Testis (tissue), 3 donors: ENCODE results near the gene NFIA. TPM values are rescaled to one million over a fixed set of nuclear protein-coding genes. Genes with fewer than 3 reads are reported as not detected.

ENCODE experiments used
- DNase-seq: peaks from one replicate; pipeline ENCODE4 v3.0.0-alpha.2; 2019
- H3K27ac ChIP-seq, 2 donors: fragments of 200-600 bp; sonication (generic); one replicate each; pipeline ENCODE4 v1.5.1; 2019
- H3K27me3 ChIP-seq: fragments of 200-600 bp; sonication (generic); one replicate; pipeline ENCODE4 v1.5.1; 2019
- H3K36me3 ChIP-seq: fragments of 200-600 bp; sonication (generic); one replicate; pipeline ENCODE4 v1.5.1; 2017; ENCODE audit warnings: low read depth; ENCODE audit errors: missing control alignments
- H3K4me1 ChIP-seq: fragments of 200-600 bp; sonication (generic); one replicate; pipeline ENCODE4 v1.5.1; 2019
- H3K4me3 ChIP-seq, 2 donors: fragments of 200-600 bp; sonication (generic); one replicate each; pipeline ENCODE4 v1.5.1; 2017 to 2019
- H3K9me3 ChIP-seq: fragments of 200-600 bp; sonication (generic); one replicate; pipeline ENCODE4 v1.5.1; 2017
- POLR2A ChIP-seq: fragments of 450-650 bp; IDR thresholded peaks from one replicate; pipeline ENCODE4 v1.6.1; 2017; ENCODE audit warnings: antibody characterized with exemption, mild to moderate bottlenecking, moderate library complexity
- WGBS, 2 donors: methylation state at CpG; one replicate each; pipeline ENCODE4 v1.1.5; 2018; 5-methylcytosine and 5-hydroxymethylcytosine counted together
- intact Hi-C: fragments of 100-400 bp; cut with DNase I; formaldehyde crosslinking; loops from one replicate; pipeline ENCODE4 v1.15.1; 2023; ENCODE audit warnings: low total_unique reads
- polyA plus RNA-seq: library from polyadenylated mRNA; stranded (reverse); fragments of 350-450 nt; fragmentation: Illumina TruSeq; extraction: RNeasy Lipid Tissue Mini Kit (QIAGEN cat#74804); gene quantifications from one replicate; pipeline ENCODE4 v1.2.3, GENCODE V29; 2014; ENCODE audit warnings: low read depth, low replicate concordance; ENCODE audit not compliant: insufficient read depth
- total RNA-seq, 2 donors: library from RNA; depleted of rRNA; stranded (reverse); fragments of >200 nt; gene quantifications; one replicate each; pipeline ENCODE4 v1.2.3, GENCODE V29; 2016
- TF ChIP-seq, protein P1 (sequence below), 3 experiments: fragments of 450-650 bp in 2 of 3; fragments of 200-600 bp in 1 of 3; sonication (generic) in 1 of 3; IDR thresholded peaks; one replicate each; pipeline ENCODE4 v1.5.1; 2016 to 2019; ENCODE audit warnings: antibody characterized with exemption in 3 of 3, mild to moderate bottlenecking in 2 of 3, moderate library complexity in 1 of 3

The NFIA gene
- total and polyA plus RNA-seq, 3 donors from 2014 or later, result 11.6 to 78.9 (median 53.5) TPM

DNA sequence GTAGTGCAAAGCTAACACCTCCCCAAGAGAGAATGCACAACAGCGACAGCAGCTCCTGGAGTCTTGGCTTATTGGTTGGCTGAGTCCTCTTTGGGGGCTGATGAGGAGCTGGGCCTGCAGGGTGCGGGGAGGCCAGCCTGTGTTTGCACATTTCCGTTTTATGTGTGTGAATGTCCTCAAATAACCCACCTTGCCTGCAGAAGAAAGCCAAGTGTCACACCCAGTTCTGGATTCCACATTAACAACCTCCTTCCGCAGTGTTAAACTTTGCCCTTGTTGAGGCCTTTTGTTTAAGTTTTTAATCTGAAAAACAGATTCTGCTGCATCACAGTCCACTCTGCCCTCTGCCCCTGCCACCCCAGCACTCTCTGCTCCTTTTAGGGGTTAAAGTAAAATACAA lies 368.1 kb downstream of the NFIA start:
- TF ChIP-seq, protein P1, sequence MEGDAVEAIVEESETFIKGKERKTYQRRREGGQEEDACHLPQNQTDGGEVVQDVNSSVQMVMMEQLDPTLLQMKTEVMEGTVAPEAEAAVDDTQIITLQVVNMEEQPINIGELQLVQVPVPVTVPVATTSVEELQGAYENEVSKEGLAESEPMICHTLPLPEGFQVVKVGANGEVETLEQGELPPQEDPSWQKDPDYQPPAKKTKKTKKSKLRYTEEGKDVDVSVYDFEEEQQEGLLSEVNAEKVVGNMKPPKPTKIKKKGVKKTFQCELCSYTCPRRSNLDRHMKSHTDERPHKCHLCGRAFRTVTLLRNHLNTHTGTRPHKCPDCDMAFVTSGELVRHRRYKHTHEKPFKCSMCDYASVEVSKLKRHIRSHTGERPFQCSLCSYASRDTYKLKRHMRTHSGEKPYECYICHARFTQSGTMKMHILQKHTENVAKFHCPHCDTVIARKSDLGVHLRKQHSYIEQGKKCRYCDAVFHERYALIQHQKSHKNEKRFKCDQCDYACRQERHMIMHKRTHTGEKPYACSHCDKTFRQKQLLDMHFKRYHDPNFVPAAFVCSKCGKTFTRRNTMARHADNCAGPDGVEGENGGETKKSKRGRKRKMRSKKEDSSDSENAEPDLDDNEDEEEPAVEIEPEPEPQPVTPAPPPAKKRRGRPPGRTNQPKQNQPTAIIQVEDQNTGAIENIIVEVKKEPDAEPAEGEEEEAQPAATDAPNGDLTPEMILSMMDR (IDR thresholded peaks at IDR 0.05), result no peak
- no peak for TF ChIP-seq POLR2A
- 45 to 56% methylated on average over 4 of the region's 4 CpGs for WGBS, 2 donors
- intact Hi-C loops, result loop anchor here (5.0 kb wide), 1 partner anchor 398 kb away; no protein-coding TSS in a partner anchor
- Histone ChIP-seq H3K4me1 (peaks cover 53% of the 10 kb centered on the region), H3K27me3 (no peaks in the 10 kb centered on the region), H3K9me3 (no peaks in the 10 kb centered on the region), H3K36me3 (no peaks in the 10 kb centered on the region), H3K4me3 (no peak overlapping the region), H3K27ac (peak overlapping the region in 1 of 2 donors; percentile 69)
- no peak for DNase-seq

DNA sequence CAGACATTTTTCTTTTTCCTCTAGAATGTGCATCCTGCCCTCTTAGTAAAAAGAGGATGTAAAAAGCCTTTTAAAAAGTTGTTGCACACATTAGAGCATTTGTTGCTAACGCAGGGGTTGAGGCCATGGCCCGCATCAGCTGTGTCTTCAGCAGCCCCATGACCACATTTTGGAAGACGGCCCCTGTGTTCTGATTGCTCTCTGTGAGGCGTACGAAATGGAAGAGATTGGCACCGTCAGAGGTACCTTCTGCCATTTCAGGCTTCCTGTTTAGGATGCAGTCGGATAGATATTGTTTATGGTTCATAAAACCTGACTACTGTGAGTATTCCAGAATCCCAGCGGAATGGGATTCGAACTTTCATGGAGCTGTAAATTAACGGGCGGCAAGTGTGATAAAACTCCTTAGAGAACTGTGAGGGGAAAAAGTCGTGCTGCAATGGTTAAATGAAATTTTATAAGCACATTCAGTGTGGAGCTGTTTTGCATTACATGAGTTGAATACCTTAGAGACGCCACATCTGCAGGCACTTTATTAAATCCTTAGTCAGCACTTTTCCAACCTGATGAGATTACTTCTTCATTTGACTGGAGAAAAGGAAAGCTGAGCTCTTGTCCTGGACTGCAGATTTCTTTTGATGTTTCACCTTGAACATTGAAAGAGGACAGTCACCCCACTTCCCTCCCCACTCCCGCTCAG lies 368.7 kb downstream of the NFIA start:
- Histone ChIP-seq H3K4me1 (peaks cover 50% of the 10 kb centered on the region), H3K27me3 (no peaks in the 10 kb centered on the region), H3K27ac (peak overlapping the region in 1 of 2 donors; percentile 69), H3K4me3 (no peak overlapping the region), H3K9me3 (no peaks in the 10 kb centered on the region), H3K36me3 (no peaks in the 10 kb centered on the region)
- TF ChIP-seq POLR2A, result no peak
- TF ChIP-seq, protein P1 (IDR thresholded peaks at IDR 0.05), result no peak
- intact Hi-C loops, result loop anchor here (5.0 kb wide), 1 partner anchor 399 kb away; no protein-coding TSS in a partner anchor
- no peak for DNase-seq
- WGBS, 2 donors, result 59 to 63% methylated on average over 14 of the region's 14 CpGs

DNA sequence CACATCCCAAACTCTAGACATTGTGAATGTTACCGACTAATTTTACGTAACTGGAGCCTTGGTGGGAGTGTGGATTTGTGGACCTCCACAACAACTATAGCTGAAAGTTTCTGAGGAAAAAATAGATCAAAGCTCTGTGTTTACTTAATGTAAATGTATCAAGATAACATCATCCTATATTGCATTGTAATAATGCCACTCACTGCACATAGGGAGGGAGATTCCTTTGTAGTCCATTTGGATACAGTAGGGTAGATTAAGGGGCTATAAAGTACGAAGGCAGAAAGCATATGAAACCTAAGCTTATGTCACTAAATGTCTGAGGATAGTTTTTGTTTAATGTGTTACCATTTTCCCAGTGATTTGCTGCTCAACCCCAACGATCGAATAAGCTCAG lies 369.2 kb downstream of the NFIA start:
- H3K27ac ChIP-seq, result peak overlapping the region in 1 of 2 donors; percentile 2
- no peaks in the 10 kb centered on the region for H3K9me3 ChIP-seq
- 73 to 75% methylated on average over 5 of the region's 5 CpGs for WGBS, 2 donors
- peaks cover 44% of the 10 kb centered on the region for H3K4me1 ChIP-seq
- TF ChIP-seq, protein P1 (IDR thresholded peaks at IDR 0.05), result no peak
- TF ChIP-seq POLR2A, result no peak
- H3K27me3 ChIP-seq, result no peaks in the 10 kb centered on the region
- no peak overlapping the region for H3K4me3 ChIP-seq
- no peak for DNase-seq
- intact Hi-C loops, result loop anchor here (5.0 kb wide), 1 partner anchor 399 kb away; no protein-coding TSS in a partner anchor
- no peaks in the 10 kb centered on the region for H3K36me3 ChIP-seq

DNA sequence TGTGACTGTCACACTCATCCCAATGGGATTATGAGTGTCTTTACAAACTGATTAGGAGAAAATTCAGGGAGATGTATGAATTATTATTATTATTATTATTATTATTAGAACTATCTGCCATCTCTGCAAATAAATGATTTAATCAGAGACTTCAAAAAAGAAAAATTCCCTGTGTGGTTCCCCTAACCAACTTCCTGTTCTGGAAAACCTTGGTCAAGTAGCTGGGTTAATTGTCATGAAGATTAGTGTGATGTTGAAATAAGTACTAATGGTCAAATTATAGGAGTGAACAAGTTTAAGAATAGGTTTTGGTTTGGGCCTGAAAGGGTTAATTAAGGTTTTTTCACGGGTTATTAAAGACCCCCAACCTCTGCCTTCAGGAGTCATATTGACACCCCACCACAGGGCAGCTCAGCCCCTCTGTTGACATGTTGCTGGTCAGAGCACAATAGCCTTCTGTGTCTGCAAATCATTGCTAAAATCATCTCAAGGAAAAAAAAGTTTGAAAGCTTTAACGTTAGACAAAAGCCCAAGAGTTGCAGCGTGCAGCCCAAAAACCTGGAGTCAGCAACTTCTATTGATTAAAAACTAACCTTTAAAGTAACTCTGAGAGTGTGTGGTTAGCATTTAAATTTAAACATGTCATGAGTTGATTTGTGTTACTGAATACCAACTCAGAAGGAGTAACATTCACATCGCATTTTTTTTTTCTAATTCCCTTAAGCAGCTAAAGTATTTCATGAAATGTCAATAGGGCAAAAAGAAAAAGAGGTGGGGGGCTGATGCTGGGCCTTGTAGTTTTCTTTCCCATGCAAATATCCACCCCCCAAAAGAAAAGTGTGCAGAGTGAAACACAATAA lies 370.0 kb downstream of the NFIA start:
- no peak for DNase-seq
- no peak for TF ChIP-seq POLR2A
- TF ChIP-seq, protein P1 (IDR thresholded peaks at IDR 0.05), result no peak
- intact Hi-C loops, result loop anchor here (5.0 kb wide), 1 partner anchor 400 kb away; no protein-coding TSS in a partner anchor
- Histone ChIP-seq H3K9me3 (no peaks in the 10 kb centered on the region), H3K4me3 (no peak overlapping the region), H3K27ac (peak overlapping the region in 1 of 2 donors; percentile 69), H3K36me3 (no peaks in the 10 kb centered on the region), H3K27me3 (no peaks in the 10 kb centered on the region), H3K4me1 (peaks cover 43% of the 10 kb centered on the region)
- WGBS, 2 donors, result 18 to 19% methylated on average over 4 of the region's 4 CpGs
